HS-27A (cell line): Measurements from ENCODE around the gene RAPGEF5.
"Not testable (repeated sequence)": the region's sequence is repeated elsewhere in the genome, so short reads cannot be mapped to it uniquely, and the experiment has no call there.

Experiments used
- DNase-seq: peaks from one replicate; pipeline ENCODE4 v3.0.0-alpha.2; 2012; ENCODE audit warnings: low read depth, missing footprints

RAPGEF5 gene

GRCh38 chr7:22082553-22082885 is 274.4 kb downstream of the RAPGEF5 start:
- no peak for DNase-seq

- DNase-seq: not testable (repeated sequence)
Measured at GRCh38 chr7:22080219-22080618, 276.7 kb downstream of the RAPGEF5 start.

GRCh38 chr7:22078872-22079271 is 278.1 kb downstream of the RAPGEF5 start:
- DNase-seq: not testable (repeated sequence)

GRCh38 chr7:22075561-22075960 is 281.4 kb downstream of the RAPGEF5 start:
- no peak for DNase-seq

DNA sequence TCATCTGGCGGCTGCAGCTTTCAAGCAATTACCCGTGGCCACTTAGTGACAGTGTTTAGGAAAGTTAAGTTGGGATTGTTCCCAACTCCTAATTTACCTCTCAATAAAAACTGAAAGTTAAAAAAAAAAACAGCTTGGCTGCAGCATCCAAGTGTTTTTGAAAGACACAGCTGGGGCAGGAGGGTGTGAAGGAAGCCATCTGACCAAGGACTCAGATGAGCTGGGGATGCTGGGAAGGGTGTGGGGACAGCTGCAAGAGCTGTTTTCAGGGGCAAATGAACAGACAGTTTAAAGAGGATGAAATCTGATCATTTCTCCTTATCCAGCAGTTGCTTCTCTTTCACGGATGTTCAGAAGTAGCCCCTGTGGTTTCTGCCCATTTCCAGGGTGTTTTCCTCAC is 282.1 kb downstream of the RAPGEF5 start:
- DNase-seq: no peak
